ENCODE data around the gene ARID1B. TPM values are rescaled to one million over a fixed set of nuclear protein-coding genes. Genes with fewer than 3 reads are reported as not detected.

Gene ARID1B
- total RNA-seq, 1 donor from 2014 or later: 75.4 TPM

DNA sequence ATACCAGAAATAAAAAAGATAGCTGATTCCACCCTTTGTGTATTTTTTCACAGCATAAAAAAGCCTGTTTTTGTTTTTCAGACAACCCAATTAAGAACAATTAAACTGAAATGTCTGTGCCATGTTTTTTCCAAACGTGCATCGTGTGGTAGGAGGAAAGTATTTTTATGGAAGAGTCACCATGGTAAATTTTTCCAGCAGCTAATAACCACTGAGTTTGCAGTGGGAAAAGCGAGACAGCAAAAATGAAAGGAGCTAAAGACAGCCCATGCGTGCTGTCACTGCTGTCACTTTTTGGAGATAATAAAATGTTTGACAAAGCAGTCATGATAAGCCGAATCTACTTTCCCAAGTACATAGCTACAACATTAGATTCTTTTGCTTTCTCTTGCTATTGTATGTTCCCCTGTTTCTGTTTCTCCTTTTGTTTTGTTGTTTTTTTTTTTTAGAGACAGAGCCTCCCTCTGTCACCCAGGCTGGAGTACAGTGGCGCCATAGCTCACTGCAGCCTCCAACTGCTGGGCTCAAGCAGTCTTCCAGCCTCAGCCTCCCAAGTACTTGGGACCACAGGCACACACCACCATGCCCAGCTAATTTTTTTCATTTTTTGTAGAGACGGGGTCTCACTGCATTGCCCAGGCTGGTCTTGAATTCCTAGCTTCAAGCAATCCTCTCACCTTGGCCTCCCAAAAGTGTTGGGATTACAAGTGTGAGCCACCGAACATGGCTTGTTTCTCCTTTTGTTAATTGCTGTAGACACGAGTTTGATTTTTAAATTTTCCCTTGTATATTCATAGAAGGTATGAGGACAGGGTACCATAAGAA is 284.8 kb downstream of the ARID1B start:
- Histone ChIP-seq H3K9ac (ENCODE audit: low read length) (no peak overlapping the region), H3K79me2 (ENCODE audit: insufficient read depth, low read length) (peaks cover 15% of the 10 kb centered on the region), H4K20me1 (ENCODE audit: insufficient read depth, low read length) (peaks cover 19% of the 10 kb centered on the region), H3K27me3 (ENCODE audit: insufficient read depth, low read length) (no peaks in the 10 kb centered on the region), H3K27ac (ENCODE audit: low read depth, low read length) (no peak overlapping the region), H3K4me3 (ENCODE audit: insufficient read depth, low read depth, low read length) (no peak overlapping the region), H3K9me3 (ENCODE audit: insufficient read depth, low read depth, low read length) (no peaks in the 10 kb centered on the region), H3K36me3 (ENCODE audit: insufficient read depth, low read length) (no peaks in the 10 kb centered on the region), H2AFZ (ENCODE audit: low read depth, low read length) (no peak overlapping the region), H3K4me1 (ENCODE audit: insufficient read depth, low read length) (peaks cover 9% of the 10 kb centered on the region), H3K4me2 (ENCODE audit: low read length) (no peak overlapping the region)
- no peak overlapping the region for H3K27ac Mint-ChIP-seq (ENCODE audit: unreplicated experiment)
- H3K9me3 Mint-ChIP-seq (ENCODE audit: unreplicated experiment): no peaks in the 10 kb centered on the region
- no peak for DNase-seq (ENCODE audit: low read depth)
- TF ChIP-seq EZH2 (IDR thresholded peaks at IDR 0.05; ENCODE audit: insufficient read depth, low read length): no peak
- TF ChIP-seq, protein P1, sequence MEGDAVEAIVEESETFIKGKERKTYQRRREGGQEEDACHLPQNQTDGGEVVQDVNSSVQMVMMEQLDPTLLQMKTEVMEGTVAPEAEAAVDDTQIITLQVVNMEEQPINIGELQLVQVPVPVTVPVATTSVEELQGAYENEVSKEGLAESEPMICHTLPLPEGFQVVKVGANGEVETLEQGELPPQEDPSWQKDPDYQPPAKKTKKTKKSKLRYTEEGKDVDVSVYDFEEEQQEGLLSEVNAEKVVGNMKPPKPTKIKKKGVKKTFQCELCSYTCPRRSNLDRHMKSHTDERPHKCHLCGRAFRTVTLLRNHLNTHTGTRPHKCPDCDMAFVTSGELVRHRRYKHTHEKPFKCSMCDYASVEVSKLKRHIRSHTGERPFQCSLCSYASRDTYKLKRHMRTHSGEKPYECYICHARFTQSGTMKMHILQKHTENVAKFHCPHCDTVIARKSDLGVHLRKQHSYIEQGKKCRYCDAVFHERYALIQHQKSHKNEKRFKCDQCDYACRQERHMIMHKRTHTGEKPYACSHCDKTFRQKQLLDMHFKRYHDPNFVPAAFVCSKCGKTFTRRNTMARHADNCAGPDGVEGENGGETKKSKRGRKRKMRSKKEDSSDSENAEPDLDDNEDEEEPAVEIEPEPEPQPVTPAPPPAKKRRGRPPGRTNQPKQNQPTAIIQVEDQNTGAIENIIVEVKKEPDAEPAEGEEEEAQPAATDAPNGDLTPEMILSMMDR (IDR thresholded peaks at IDR 0.05; ENCODE audit: insufficient read depth, low read depth, low read length): no peak
- H3K27me3 Mint-ChIP-seq (ENCODE audit: low read depth, unreplicated experiment): no peaks in the 10 kb centered on the region
- peak overlapping the region; percentile 57 for H3K4me3 Mint-ChIP-seq (ENCODE audit: unreplicated experiment)
- peaks cover 2% of the 10 kb centered on the region for H3K36me3 Mint-ChIP-seq (ENCODE audit: low read depth, unreplicated experiment)
- peaks cover 31% of the 10 kb centered on the region for H3K4me1 Mint-ChIP-seq (ENCODE audit: low read depth, unreplicated experiment)
- no peak for FAIRE-seq

DNA sequence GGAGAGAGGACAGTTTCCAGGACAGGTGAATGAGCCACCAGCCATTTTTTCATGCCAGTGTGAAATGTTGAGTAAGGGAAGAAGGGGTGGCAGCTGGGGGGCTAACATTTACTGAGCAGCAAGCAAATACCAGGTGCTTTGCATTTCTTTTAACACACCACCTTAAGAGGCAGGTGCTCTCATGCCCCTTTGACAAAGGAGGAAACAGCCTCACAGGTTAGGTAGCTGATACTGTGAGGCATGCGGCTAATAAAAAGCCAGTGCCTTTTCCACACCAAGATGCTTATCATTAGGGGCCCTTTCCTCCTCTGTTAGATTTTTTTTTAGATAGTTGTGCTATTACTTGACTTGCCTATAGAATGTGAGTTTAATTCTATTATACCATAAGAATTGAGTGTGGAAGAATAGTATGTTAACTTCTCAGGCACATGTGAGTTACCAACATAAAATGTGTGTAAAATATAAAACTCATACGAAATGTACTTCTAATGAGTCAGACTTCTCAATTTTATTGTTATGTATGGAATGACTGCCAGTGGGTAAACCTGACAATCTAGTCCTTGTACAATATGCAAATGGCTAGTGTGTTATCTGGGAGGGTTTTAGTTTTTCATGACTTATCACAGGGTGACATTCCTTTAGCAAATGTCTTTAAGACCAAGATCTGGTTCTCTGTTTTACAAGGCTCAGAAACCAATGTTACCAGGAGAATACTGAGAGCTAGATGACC is 286.2 kb downstream of the ARID1B start:
- H3K36me3 Mint-ChIP-seq (ENCODE audit: low read depth, unreplicated experiment): peaks cover 2% of the 10 kb centered on the region
- H3K4me2 ChIP-seq (ENCODE audit: low read length): no peak overlapping the region
- FAIRE-seq (no peak), DNase-seq (ENCODE audit: low read depth) (peak; percentile 17)
- TF ChIP-seq EZH2 (IDR thresholded peaks at IDR 0.05; ENCODE audit: insufficient read depth, low read length): no peak
- TF ChIP-seq, protein P1 (IDR thresholded peaks at IDR 0.05; ENCODE audit: insufficient read depth, low read depth, low read length): no peak
- peaks cover 9% of the 10 kb centered on the region for H3K4me1 ChIP-seq (ENCODE audit: insufficient read depth, low read length)
- H3K36me3 ChIP-seq (ENCODE audit: insufficient read depth, low read length): no peaks in the 10 kb centered on the region
- H3K27ac Mint-ChIP-seq (ENCODE audit: unreplicated experiment): no peak overlapping the region
- H3K27ac ChIP-seq (ENCODE audit: low read depth, low read length): no peak overlapping the region
- H3K4me3 ChIP-seq (ENCODE audit: insufficient read depth, low read depth, low read length): no peak overlapping the region
- no peak overlapping the region for H2AFZ ChIP-seq (ENCODE audit: low read depth, low read length)
- no peaks in the 10 kb centered on the region for H3K9me3 Mint-ChIP-seq (ENCODE audit: unreplicated experiment)
- no peaks in the 10 kb centered on the region for H3K9me3 ChIP-seq (ENCODE audit: insufficient read depth, low read depth, low read length)
- H4K20me1 ChIP-seq (ENCODE audit: insufficient read depth, low read length): peaks cover 31% of the 10 kb centered on the region
- no peak overlapping the region for H3K9ac ChIP-seq (ENCODE audit: low read length)
- peaks cover 35% of the 10 kb centered on the region for H3K4me1 Mint-ChIP-seq (ENCODE audit: low read depth, unreplicated experiment)
- no peak overlapping the region for H3K4me3 Mint-ChIP-seq (ENCODE audit: unreplicated experiment)
- H3K79me2 ChIP-seq (ENCODE audit: insufficient read depth, low read length): peaks cover 22% of the 10 kb centered on the region
- no peaks in the 10 kb centered on the region for H3K27me3 Mint-ChIP-seq (ENCODE audit: low read depth, unreplicated experiment)
- H3K27me3 ChIP-seq (ENCODE audit: insufficient read depth, low read length): no peaks in the 10 kb centered on the region

Measured in astrocyte (in vitro differentiated cells and primary cell).